22Rv1 (cell line): Measurements from ENCODE around the gene RER1.

ENCODE experiments used
- CTCF ChIP-seq: fragments of 450-650 bp; IDR thresholded peaks from 2 replicates; pipeline ENCODE4 v1.5.1; 2017; ENCODE audit warnings: mild to moderate bottlenecking
- ZFX ChIP-seq: fragments of 450-650 bp; IDR thresholded peaks from 2 replicates; pipeline ENCODE4 v1.6.1; 2017; ENCODE audit warnings: antibody characterized with exemption, borderline replicate concordance

GRCh38 chr1:2349806-2350205 lies 41.8 kb upstream of the RER1 start:
- TF ChIP-seq CTCF (no peak), ZFX (no peak)
